HEK293 (cell line): Measurements from ENCODE around the gene PRC1.

Experiments
- MZF1 ChIP-seq: fragments of 450-650 bp; formaldehyde crosslinking; IDR thresholded peaks from 2 replicates; pipeline ENCODE4 v1.5.1; 2017; ENCODE audit warnings: missing biosample characterization, missing genetic modification characterization, borderline replicate concordance
- TRIM28 ChIP-seq: IDR thresholded peaks from 2 replicates; pipeline ENCODE4 v1.6.1; 2011; ENCODE audit warnings: low read length, control low read depth, borderline replicate concordance
- ZBTB7A ChIP-seq: fragments of 450-650 bp; formaldehyde crosslinking; IDR thresholded peaks from 2 replicates; pipeline ENCODE4 v1.5.1; 2016; ENCODE audit warnings: low read depth, missing biosample characterization, missing genetic modification characterization
- ZFHX2 ChIP-seq: fragments of 450-650 bp; formaldehyde crosslinking; conservative IDR thresholded peaks from 2 replicates; pipeline ENCODE4 v1.5.1; 2016; ENCODE audit warnings: missing biosample characterization, missing genetic modification characterization
- ZNF140 ChIP-seq: fragments of 450-650 bp; formaldehyde crosslinking; IDR thresholded peaks from 2 replicates; pipeline ENCODE4 v1.5.1; 2016; ENCODE audit warnings: missing biosample characterization, missing genetic modification characterization
- ZNF211 ChIP-seq: fragments of 450-650 bp; formaldehyde crosslinking; IDR thresholded peaks from 2 replicates; pipeline ENCODE4 v1.5.1; 2016; ENCODE audit warnings: low read depth, missing biosample characterization, missing genetic modification characterization
- ZNF266 ChIP-seq: fragments of 450-650 bp; formaldehyde crosslinking; IDR thresholded peaks from 2 replicates; pipeline ENCODE4 v1.5.1; 2016; ENCODE audit warnings: missing biosample characterization, missing genetic modification characterization, low read depth
- ZNF311 ChIP-seq: fragments of 450-650 bp; formaldehyde crosslinking; IDR thresholded peaks from 2 replicates; pipeline ENCODE4 v1.5.1; 2017; ENCODE audit warnings: missing biosample characterization, missing genetic modification characterization, borderline replicate concordance
- ZNF394 ChIP-seq: fragments of 450-650 bp; formaldehyde crosslinking; IDR thresholded peaks from 2 replicates; pipeline ENCODE4 v1.5.1; 2016; ENCODE audit warnings: missing biosample characterization, missing genetic modification characterization, mild to moderate bottlenecking, moderate library complexity, borderline replicate concordance
- ZNF501 ChIP-seq: fragments of 450-650 bp; formaldehyde crosslinking; IDR thresholded peaks from 2 replicates; pipeline ENCODE4 v1.5.1; 2016; ENCODE audit warnings: missing biosample characterization, missing genetic modification characterization
- ZNF514 ChIP-seq: fragments of 450-650 bp; formaldehyde crosslinking; IDR thresholded peaks from 2 replicates; pipeline ENCODE4 v1.5.1; 2016; ENCODE audit warnings: missing biosample characterization, missing genetic modification characterization
- ZNF530 ChIP-seq: fragments of 450-650 bp; formaldehyde crosslinking; IDR thresholded peaks from 2 replicates; pipeline ENCODE4 v1.5.1; 2016; ENCODE audit warnings: low read depth, missing biosample characterization, missing genetic modification characterization
- ZNF654 ChIP-seq: fragments of 450-650 bp; formaldehyde crosslinking; IDR thresholded peaks from 2 replicates; pipeline ENCODE4 v1.5.1; 2016; ENCODE audit warnings: low read depth, missing biosample characterization, missing genetic modification characterization
- ZNF707 ChIP-seq: fragments of 450-650 bp; formaldehyde crosslinking; IDR thresholded peaks from 2 replicates; pipeline ENCODE4 v1.5.1; 2016; ENCODE audit warnings: missing biosample characterization, missing genetic modification characterization
- ZXDB ChIP-seq: fragments of 450-650 bp; formaldehyde crosslinking; IDR thresholded peaks from 2 replicates; pipeline ENCODE4 v1.5.1; 2016; ENCODE audit warnings: missing biosample characterization, missing genetic modification characterization
- TF ChIP-seq, protein P1 (sequence below): fragments of 450-650 bp; formaldehyde crosslinking; IDR thresholded peaks from 2 replicates; pipeline ENCODE4 v1.5.1; 2017; ENCODE audit warnings: missing biosample characterization, missing genetic modification characterization
- TF ChIP-seq, protein P2 (sequence below): fragments of 450-650 bp; formaldehyde crosslinking; IDR thresholded peaks from 2 replicates; pipeline ENCODE4 v1.5.1; 2016; ENCODE audit warnings: missing biosample characterization, missing genetic modification characterization
- TF ChIP-seq, protein P3 (sequence below): fragments of 450-650 bp; formaldehyde crosslinking; conservative IDR thresholded peaks from 2 replicates; pipeline ENCODE4 v1.5.1; 2016; ENCODE audit warnings: low read depth, missing biosample characterization, missing genetic modification characterization
- TF ChIP-seq, protein P4 (sequence below): fragments of 450-650 bp; formaldehyde crosslinking; IDR thresholded peaks from 2 replicates; pipeline ENCODE4 v1.5.1; 2017; ENCODE audit warnings: missing biosample characterization, mild to moderate bottlenecking, missing genetic modification characterization, moderate library complexity
- TF ChIP-seq, protein P5 (sequence below): fragments of 450-650 bp; formaldehyde crosslinking; IDR thresholded peaks from 2 replicates; pipeline ENCODE4 v1.5.1; 2016; ENCODE audit warnings: missing biosample characterization, missing genetic modification characterization
- TF ChIP-seq, protein P6 (sequence below): fragments of 450-650 bp; formaldehyde crosslinking; optimal IDR thresholded peaks from 2 replicates; pipeline ENCODE3; 2016; ENCODE audit warnings: missing biosample characterization, mild to moderate bottlenecking, missing genetic modification characterization
- TF ChIP-seq, protein P7 (sequence below): fragments of 450-650 bp; IDR thresholded peaks from 2 replicates; pipeline ENCODE4 v1.5.1; 2018; ENCODE audit warnings: missing biosample characterization, mild to moderate bottlenecking, missing genetic modification characterization

The PRC1 gene

GRCh38 chr15:90994417-90995311 is at the start of gene PRC1 (continued):
- TF ChIP-seq, protein P1, sequence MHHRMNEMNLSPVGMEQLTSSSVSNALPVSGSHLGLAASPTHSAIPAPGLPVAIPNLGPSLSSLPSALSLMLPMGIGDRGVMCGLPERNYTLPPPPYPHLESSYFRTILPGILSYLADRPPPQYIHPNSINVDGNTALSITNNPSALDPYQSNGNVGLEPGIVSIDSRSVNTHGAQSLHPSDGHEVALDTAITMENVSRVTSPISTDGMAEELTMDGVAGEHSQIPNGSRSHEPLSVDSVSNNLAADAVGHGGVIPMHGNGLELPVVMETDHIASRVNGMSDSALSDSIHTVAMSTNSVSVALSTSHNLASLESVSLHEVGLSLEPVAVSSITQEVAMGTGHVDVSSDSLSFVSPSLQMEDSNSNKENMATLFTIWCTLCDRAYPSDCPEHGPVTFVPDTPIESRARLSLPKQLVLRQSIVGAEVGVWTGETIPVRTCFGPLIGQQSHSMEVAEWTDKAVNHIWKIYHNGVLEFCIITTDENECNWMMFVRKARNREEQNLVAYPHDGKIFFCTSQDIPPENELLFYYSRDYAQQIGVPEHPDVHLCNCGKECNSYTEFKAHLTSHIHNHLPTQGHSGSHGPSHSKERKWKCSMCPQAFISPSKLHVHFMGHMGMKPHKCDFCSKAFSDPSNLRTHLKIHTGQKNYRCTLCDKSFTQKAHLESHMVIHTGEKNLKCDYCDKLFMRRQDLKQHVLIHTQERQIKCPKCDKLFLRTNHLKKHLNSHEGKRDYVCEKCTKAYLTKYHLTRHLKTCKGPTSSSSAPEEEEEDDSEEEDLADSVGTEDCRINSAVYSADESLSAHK (tag by site-specific recombination) = peak; percentile 82
- no peak for TF ChIP-seq ZNF311 (tag by site-specific recombination)
- no peak for TF ChIP-seq ZNF654 (tag by site-specific recombination)
- TF ChIP-seq ZXDB = peak; percentile 97
- TF ChIP-seq, protein P2, sequence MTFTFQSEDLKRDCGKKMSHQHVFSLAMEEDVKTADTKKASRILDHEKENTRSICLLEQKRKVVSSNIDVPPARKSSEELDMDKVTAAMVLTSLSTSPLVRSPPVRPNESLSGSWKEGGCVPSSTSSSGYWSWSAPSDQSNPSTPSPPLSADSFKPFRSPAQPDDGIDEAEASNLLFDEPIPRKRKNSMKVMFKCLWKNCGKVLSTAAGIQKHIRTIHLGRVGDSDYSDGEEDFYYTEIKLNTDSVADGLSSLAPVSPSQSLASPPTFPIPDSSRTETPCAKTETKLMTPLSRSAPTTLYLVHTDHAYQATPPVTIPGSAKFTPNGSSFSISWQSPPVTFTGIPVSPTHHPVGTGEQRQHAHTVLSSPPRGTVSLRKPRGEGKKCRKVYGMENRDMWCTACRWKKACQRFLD = peak; percentile 71; the same call in 1 of the 2 replicates
- TF ChIP-seq ZNF514 (tag by site-specific recombination) = no peak
- no peak for TF ChIP-seq ZNF266 (tag by site-specific recombination)
- no peak for TF ChIP-seq ZNF211 (tag by site-specific recombination)
- TF ChIP-seq, protein P3, sequence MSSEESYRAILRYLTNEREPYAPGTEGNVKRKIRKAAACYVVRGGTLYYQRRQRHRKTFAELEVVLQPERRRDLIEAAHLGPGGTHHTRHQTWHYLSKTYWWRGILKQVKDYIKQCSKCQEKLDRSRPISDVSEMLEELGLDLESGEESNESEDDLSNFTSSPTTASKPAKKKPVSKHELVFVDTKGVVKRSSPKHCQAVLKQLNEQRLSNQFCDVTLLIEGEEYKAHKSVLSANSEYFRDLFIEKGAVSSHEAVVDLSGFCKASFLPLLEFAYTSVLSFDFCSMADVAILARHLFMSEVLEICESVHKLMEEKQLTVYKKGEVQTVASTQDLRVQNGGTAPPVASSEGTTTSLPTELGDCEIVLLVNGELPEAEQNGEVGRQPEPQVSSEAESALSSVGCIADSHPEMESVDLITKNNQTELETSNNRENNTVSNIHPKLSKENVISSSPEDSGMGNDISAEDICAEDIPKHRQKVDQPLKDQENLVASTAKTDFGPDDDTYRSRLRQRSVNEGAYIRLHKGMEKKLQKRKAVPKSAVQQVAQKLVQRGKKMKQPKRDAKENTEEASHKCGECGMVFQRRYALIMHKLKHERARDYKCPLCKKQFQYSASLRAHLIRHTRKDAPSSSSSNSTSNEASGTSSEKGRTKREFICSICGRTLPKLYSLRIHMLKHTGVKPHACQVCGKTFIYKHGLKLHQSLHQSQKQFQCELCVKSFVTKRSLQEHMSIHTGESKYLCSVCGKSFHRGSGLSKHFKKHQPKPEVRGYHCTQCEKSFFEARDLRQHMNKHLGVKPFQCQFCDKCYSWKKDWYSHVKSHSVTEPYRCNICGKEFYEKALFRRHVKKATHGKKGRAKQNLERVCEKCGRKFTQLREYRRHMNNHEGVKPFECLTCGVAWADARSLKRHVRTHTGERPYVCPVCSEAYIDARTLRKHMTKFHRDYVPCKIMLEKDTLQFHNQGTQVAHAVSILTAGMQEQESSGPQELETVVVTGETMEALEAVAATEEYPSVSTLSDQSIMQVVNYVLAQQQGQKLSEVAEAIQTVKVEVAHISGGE (tag by site-specific recombination) = peak; percentile 32; the same call in 1 of the 2 replicates
- TF ChIP-seq, protein P4, sequence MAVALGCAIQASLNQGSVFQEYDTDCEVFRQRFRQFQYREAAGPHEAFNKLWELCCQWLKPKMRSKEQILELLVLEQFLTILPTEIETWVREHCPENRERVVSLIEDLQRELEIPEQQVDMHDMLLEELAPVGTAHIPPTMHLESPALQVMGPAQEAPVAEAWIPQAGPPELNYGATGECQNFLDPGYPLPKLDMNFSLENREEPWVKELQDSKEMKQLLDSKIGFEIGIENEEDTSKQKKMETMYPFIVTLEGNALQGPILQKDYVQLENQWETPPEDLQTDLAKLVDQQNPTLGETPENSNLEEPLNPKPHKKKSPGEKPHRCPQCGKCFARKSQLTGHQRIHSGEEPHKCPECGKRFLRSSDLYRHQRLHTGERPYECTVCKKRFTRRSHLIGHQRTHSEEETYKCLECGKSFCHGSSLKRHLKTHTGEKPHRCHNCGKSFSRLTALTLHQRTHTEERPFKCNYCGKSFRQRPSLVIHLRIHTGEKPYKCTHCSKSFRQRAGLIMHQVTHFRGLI = peak; percentile 57; the same call in 1 of the 2 replicates
- peak; percentile 76 for TF ChIP-seq MZF1
- peak; percentile 52 for TF ChIP-seq TRIM28
- TF ChIP-seq ZNF530 (tag by site-specific recombination) = no peak
- TF ChIP-seq ZNF501 = peak; percentile 76
- peak; percentile 87 for TF ChIP-seq ZFHX2 (tag by site-specific recombination)
- TF ChIP-seq, protein P5, sequence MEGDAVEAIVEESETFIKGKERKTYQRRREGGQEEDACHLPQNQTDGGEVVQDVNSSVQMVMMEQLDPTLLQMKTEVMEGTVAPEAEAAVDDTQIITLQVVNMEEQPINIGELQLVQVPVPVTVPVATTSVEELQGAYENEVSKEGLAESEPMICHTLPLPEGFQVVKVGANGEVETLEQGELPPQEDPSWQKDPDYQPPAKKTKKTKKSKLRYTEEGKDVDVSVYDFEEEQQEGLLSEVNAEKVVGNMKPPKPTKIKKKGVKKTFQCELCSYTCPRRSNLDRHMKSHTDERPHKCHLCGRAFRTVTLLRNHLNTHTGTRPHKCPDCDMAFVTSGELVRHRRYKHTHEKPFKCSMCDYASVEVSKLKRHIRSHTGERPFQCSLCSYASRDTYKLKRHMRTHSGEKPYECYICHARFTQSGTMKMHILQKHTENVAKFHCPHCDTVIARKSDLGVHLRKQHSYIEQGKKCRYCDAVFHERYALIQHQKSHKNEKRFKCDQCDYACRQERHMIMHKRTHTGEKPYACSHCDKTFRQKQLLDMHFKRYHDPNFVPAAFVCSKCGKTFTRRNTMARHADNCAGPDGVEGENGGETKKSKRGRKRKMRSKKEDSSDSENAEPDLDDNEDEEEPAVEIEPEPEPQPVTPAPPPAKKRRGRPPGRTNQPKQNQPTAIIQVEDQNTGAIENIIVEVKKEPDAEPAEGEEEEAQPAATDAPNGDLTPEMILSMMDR (tag by site-specific recombination) = no peak
- TF ChIP-seq ZBTB7A (tag by site-specific recombination) = peak; percentile 62; the same call in 1 of the 2 replicates
- no peak for TF ChIP-seq ZNF140 (tag by site-specific recombination)
- TF ChIP-seq ZNF707 = no peak
- peak; percentile 98 for TF ChIP-seq ZNF394 (tag by site-specific recombination)
- TF ChIP-seq, protein P6, sequence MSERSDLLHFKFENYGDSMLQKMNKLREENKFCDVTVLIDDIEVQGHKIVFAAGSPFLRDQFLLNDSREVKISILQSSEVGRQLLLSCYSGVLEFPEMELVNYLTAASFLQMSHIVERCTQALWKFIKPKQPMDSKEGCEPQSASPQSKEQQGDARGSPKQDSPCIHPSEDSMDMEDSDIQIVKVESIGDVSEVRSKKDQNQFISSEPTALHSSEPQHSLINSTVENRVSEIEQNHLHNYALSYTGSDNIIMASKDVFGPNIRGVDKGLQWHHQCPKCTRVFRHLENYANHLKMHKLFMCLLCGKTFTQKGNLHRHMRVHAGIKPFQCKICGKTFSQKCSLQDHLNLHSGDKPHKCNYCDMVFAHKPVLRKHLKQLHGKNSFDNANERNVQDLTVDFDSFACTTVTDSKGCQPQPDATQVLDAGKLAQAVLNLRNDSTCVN (tag by site-specific recombination) = peak; percentile 98
- TF ChIP-seq, protein P7, sequence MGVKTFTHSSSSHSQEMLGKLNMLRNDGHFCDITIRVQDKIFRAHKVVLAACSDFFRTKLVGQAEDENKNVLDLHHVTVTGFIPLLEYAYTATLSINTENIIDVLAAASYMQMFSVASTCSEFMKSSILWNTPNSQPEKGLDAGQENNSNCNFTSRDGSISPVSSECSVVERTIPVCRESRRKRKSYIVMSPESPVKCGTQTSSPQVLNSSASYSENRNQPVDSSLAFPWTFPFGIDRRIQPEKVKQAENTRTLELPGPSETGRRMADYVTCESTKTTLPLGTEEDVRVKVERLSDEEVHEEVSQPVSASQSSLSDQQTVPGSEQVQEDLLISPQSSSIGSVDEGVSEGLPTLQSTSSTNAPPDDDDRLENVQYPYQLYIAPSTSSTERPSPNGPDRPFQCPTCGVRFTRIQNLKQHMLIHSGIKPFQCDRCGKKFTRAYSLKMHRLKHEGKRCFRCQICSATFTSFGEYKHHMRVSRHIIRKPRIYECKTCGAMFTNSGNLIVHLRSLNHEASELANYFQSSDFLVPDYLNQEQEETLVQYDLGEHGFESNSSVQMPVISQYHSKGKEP = 0 out of 2 replicates have a peak, but pooled peaks have one; percentile 3
